CD4-positive, alpha-beta T cell treated with Interleukin-4 for 1 hour (primary cell): ENCODE results near the gene NEUROD4.
"Not testable (repeated sequence)": the region's sequence is repeated elsewhere in the genome, so short reads cannot be mapped to it uniquely, and the experiment has no call there.

Source experiments
- DNase-seq, 2 donors: peaks; one replicate each; pipeline ENCODE4 v3.0.0-alpha.2; 2020 to 2022

NEUROD4 gene, protein sequence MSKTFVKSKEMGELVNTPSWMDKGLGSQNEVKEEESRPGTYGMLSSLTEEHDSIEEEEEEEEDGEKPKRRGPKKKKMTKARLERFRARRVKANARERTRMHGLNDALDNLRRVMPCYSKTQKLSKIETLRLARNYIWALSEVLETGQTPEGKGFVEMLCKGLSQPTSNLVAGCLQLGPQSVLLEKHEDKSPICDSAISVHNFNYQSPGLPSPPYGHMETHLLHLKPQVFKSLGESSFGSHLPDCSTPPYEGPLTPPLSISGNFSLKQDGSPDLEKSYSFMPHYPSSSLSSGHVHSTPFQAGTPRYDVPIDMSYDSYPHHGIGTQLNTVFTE

DNA sequence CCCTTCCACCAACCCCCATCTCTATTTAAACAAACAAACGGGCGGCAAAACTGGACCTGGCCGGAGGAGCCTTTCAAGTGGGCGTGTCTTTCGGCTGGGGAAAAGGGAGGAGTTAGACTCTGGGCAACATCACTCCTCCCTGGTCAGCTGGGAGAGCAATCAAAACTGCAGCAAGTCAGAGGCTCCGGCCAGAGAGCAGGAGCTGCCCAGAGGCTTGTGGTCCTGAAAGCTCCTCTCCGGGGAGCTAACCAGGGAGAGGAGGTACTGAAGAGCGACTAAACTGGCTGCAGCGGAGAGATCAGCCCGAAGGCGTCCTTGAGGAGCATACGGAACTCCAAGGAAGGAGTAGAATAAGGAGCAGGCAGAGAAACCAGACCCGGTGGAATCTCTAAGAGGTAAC lies at the start of gene NEUROD4:
NEUROD4 (plus strand) TSS at position 191 of the 400 bp plus-strand sequence. CDS start 6,466 bp downstream, outside the sequence.
- peak in 1 of 2 donors; percentile 32 for DNase-seq

DNA sequence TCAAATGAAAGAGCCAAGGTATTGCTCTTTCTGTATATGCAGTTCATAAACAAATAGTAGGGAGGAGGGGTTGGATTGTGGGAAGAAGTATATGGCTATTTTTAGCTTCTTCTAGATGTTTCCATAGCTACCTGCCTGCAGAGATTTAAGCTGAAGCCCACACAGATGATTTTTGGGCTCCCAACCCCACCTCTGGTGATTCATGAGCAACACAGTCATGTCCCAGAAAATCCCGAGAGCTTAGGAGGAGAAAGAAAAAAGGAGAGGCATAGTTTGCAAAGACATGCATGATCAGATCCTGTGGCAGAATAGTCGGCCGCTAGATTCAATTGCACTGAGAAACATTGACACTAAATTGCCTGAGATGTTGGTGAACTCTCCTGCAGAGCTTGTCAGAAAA lies 49.0 kb upstream of the NEUROD4 start:
- no peak for DNase-seq

DNA sequence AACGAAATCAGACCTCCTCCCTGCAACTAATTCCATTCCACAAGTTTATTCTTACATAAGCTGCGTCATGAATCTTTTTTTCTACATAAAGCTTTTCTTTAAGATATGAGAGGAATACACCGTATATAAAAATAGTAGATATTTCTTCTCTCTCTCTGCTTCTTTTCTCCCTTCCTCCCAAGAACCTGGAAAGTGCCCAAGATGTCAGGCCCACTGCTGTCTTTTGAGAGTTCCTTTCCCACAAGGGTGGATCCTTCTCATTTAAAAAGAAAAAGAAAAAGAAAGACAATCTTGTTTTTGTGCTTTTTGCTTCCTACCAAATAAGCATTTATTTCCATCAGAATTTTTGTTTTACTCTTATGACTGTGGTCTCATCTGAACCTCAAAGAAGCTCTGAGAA lies 46.2 kb upstream of the NEUROD4 start:
- no peak for DNase-seq

DNA sequence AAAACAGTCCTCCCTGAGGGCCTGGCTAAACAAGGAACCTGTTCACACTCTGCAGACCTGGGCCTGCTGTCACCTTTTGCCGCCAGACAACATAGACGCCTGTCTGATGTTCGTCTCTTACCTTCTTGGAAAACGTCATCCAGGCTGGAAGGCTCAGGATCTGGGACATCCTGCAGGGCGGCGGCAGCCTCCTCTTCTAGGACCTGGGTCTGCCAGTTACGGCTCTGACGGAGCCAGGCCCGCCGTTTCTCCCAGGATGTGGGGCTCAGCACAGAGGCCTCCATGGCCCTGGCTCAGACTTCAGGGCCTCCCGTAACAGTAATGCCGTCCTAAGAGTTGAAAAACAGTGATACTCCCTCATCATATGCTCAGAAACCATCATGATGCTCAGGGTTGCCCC lies 45.5 kb upstream of the NEUROD4 start:
- DNase-seq, result no peak

DNA sequence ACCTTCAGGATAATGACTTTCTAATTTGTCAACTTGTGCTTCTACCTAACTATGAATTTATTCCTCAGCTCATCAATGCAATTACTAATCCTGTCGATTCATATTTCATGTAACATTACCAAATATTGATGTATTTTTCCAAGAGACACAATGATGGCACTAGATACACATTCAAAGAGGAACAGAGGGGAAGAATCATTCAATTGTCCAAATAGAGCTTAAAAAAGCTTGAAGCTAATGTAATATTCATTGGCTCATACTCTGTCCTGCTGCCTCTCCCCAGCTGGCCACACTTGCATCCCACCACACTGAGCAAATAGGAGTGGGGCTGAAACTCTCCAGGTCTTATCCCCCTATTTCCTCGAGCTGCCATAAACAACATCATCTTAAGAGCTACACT lies 44.5 kb upstream of the NEUROD4 start:
- DNase-seq, result no peak

DNA sequence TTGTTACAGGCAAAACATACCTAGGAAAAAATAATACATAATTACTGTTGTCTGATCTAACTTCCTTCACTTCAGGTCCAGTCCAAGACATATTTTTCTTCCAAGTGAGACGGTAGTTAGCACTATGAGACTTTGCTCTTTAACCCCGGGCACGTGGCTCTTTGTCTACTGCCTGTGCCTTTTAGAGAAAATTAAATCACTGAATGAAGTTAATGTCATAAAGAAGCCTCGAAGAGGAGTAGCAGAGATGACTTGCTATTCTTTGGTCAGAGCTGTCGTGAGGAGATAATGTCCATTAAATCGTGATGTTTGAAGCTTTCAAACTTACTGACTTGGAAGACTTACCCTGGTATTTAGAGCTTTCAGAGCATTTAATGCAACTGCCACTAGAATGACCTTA lies 43.9 kb upstream of the NEUROD4 start:
- DNase-seq, result no peak

DNA sequence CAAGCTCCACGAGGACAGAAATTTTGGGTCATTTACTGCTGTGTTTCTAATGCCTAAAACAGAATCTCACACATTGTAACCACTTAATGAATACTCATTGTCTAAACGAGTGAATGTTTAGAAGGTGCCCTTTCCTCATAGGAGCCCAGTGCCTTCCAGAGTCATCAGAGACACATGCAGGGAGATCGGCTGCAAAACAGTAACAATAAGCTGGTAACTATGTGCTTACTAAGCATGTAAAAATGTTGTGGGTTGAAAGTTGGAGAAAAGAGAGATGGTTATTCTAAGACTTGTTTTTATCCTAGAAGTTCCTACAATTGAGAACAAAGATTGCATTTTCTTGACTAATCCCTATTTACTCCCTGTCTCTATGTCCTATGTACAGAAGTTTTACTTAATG lies 42.6 kb upstream of the NEUROD4 start:
- no peak for DNase-seq

DNA sequence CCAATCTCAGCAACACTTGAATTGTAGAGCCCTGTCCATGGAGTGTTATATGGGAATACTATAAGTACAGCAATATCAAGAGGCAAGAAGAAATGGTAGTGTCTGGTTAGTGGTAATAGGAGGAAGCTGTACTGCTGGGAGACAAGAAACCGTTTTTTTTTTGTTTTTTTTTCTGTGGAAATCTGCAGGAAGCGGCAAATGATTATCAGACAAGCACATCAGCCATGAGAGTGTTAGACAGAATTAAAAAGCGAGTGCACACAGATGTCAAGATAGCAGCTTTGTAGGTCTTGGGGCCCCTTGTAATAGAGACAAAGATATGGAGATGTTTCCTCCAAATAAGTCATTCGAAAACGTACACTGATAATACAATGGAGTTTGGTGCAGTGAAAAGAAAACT lies 41.9 kb upstream of the NEUROD4 start:
- DNase-seq, result peak in 1 of 2 donors; percentile 77

DNA sequence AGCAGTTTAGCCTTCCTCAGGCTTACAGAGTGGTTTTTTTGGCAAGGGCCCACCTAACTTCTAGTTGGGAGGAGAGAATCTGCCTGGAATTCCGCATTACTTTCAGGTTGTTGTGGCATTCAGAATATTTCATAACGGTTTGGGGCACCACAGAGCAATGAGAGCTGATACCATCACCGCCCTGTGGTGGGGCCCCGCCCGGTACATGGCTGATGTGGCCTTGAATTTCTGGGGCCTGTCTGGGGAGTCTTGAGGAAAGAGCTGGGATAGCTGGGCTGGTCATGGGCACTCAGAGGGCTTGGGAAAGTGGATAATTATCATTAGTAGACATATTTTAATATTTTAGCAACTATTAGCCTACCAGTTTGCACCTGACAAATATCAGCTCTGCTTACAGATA lies 39.4 kb upstream of the NEUROD4 start:
- DNase-seq, result peak; percentile 33 to 58

DNA sequence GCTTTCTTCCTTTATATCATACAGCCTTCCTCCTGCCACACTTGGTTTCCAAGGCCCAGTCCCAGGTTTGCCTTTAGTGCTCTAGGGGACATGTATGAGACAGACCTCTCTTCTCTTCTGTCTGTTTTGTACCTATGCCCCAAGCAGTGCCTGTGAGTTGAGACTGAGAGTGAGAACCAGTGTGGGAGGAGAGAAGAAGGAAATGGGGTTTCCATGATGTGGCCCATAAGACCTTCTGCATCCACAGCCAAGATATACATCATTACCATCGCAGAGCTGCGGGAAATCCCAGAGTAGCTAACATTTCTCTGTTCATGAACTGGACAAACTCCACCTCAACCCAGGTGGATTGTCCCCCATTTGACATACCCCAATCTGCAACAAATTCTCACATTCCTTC lies 38.0 kb upstream of the NEUROD4 start:
- peak in 1 of 2 donors; percentile 56 for DNase-seq

DNA sequence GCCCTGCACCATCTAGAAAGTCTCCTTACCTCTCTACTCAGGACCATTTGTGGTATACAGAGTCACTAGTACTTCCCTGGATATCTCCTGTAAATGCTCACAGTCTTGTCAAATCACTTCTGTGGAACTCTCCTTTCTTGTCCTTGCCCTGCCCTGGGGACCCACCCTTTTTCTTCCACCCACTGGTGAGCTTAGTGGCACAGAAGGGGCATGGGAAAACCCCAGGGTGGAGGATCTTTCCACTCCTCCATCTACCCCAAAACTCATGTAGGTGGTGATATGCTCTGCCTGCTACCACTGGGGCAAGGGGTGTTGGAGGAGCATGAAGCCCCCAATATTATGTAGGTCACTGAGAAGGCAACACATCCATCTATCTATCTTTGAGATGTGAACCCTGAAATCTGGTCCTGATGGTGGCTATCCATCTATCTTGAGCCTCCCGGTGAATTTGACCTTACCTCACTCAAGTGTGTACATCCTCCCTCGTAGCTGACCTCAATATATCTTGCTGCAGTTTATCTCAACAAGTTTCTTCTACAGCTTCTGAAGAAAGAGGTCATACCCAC lies 36.2 kb upstream of the NEUROD4 start:
- peak in 1 of 2 donors; percentile 73 for DNase-seq

DNA sequence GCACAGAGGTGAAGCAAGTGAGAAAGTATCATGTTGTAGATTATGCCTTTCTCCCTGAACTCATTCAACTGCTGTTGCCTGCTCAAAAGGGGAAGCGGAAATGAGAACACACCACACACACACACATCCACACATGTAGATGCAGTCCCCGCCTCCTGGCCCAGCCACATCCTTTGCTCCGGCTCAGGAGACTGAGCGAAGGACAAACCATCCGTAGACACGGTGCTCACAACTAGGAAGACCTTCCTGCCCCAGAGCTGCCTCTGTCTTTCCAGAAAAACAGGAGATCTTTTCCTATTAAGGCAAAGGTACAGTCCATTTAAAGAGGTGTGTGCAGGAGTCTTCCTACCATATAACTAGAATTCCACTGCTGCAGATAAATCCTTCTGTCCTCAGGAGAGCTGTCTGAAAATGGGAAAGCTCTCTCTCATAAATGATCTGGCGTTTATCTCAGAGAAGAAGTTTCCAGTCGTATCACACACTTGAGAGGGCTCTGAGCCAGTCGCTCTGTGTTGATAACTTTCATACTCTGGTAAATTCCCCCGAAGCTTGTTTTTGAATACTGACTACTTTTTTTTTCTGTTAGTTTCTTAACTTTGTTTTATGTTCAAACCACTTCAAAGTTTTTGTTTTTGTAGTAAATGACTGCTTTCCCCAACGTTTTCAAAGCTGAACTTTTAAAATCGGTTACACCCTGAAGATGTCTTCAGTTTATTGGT lies 35.0 kb upstream of the NEUROD4 start, which contains the start of gene TESPA1:
TESPA1 (minus strand) TSS at position 105 of the 719 bp plus-strand sequence. CDS start 10,200 bp downstream, outside the sequence.
- peak; percentile 90 to 91 for DNase-seq

DNA sequence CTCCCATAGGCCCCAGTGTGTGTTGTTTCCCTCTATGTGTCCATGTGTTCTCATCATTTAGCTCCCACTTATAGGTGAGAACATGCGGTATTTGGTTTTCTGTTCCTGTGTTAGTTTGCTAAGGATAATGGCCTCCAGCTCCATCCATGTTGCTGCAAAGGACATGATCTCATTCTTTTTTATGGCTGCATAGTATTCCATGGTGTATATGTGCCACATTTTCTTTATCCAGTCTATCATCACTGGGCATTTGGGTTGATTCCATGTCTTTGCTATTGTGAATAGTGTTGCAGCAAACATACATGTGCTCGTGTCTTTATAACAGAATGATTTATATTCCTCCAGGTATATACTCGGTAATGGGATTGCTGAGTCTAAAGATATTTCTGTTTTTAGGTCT lies 33.0 kb upstream of the NEUROD4 start:
- not testable (repeated sequence) for DNase-seq

DNA sequence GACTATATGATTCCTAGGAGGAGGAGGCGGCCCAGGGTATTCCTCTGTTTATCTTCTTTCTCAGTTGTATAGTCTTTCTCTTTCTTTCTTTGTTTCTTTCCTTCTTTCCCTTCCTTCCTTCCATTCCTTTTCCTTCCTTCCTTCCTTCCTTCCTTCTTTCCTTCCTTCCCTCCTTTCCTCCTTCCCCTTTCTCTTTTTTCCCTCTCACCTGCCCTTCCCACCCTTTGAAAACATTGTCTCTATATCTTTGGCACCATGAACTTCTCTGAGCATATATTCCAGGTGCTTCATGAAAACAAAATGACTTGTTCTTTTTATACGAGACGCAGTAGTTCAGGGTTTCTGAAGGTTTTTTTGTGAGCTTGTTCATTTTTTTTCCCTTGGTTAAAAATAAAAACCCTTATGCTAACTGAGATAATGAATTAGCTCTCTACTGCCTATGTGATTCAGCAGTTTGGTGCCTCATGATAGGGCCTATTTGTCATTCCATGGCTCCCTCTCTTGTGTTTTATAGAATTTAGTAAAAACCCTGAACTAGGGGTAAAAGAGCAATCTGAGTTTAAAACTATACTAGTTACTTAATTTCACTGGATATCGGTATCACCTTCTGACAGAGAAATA lies 32.1 kb upstream of the NEUROD4 start:
- no peak for DNase-seq

DNA sequence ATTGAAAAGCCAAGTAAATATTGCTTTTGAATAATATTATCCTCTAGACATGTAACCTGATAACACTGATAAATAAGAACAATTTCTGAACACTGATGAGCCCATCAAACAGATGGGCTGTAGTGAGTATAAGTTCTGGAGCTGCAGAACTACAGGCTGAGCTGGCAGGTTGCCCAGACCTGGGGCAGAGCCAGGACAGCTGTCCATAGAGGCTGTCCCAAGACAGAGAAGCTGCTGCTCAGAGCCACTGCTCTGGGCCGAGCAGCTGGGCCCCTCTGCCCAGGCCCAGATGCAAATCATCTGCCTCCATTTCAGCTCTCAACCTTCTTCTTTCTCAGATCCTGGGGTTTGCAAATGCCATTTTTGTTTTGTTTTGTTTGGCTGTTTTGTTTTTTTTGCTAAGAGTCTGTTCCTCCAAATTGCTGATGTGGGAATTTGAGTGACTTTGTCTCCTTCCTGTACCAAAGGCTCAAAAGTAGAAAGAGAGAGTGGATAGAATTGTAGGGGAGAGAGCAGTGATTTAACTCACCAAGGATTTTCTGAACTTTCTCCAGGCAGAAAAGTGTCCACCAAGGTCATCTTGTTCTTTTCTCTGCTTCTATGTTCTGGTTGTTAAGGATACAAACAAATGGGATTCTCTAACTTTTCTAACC lies 31.2 kb upstream of the NEUROD4 start:
- DNase-seq, result no peak

DNA sequence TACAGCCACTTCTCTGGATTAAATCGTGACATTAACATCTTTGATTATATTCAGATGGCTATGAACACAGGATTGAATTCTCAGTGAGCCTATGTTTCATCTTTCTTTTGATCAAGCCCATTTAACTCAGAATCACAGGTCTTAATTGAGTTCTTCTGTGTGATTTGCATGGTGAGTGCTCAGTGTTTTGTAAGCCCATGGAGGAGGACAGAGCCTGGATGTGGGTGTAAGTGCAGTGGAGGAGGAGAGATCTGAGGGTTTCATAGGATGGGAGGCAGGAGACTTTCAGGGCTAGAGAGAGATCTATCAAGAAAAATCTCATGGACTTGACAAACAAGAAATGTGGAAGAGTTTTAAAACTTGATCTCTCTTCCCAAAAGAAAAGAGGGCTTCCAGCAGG lies 29.9 kb upstream of the NEUROD4 start:
- no peak for DNase-seq

DNA sequence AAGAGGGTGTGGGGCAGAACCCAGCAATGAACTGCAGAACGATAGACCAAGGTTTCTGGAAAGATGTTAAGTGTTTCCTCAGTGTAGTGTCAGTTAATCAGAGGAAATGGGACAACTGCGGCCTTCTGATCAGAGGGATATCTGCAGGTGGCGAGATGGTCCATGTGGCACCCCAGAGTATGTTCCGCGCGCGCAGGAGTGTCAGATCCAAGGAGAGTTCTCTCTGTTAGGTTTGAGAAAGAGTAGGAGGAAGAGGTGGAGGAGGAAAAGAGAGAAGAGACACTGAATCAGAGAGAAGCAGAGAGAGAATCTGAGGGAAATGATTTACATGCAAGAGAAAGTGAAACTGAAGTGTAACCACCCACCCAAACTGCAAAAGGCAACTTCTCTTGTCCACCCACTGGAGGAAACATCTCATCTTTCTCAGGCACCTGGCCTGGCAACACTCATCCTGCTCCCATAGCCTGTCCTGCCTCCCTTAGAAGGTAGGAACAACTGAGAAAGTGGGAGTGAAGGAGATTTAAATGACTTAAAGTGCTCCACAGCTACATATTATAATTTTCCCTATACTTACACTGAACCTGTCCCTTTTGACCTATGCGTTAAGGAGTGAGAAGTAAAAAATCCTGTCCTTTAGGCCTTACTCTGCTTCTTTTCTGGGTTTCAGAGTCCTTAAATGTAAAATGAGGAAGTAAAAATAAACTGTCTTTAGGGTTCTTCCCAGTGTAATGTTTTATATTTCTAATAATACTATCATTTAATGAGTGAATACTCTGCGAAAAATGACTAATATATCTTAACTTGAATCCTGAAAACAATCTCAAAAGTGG lies 28.4 kb upstream of the NEUROD4 start:
- peak in 1 of 2 donors; percentile 63 for DNase-seq

DNA sequence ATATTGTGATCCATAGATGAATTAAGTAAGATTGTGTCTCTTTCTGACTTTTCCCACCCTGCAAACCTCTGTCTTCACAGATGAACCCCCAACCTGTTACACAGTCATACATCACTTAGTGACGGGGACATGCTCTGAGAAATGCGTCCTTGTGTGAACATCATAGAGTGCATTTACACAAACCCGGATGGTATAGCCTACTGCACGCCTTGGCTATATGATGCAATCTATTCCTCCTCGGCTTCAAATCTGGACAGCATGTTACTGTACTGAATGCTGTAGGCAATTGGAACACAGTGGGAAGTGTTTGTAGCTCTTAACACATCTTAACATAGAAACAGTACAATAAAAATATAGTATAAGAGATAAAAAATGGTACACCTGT lies 27.8 kb upstream of the NEUROD4 start:
- DNase-seq, result no peak

DNA sequence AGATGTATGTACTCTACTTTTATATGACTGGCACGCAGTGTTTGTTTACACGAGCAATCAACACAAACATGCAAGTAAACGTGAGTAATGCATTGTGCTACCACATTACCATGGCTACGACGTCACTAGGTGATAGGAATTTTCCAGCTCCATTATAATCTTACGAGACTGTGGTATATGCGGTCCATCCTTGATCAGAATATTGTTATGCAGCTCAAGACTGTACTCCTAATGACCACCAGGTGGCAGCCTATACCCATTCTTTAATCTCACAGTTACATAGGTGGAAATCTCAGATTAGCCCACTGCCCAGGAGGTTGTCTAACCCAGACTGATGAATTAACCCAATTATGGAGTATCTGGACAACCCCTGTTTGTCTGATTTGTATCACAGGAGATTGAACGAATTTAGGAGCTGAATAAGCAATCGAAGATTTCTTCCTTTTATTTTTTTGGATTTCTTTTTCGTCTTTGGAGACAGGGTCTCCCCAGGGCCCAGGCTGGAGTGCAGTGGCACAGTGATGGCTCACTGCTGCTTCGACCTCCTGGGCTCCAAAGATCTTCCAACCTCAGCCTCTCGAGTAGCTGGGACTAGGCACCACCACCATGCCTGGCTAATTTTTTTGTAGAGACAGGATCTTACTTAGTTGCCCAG lies 26.5 kb upstream of the NEUROD4 start:
- peak; percentile 69 to 84 for DNase-seq

DNA sequence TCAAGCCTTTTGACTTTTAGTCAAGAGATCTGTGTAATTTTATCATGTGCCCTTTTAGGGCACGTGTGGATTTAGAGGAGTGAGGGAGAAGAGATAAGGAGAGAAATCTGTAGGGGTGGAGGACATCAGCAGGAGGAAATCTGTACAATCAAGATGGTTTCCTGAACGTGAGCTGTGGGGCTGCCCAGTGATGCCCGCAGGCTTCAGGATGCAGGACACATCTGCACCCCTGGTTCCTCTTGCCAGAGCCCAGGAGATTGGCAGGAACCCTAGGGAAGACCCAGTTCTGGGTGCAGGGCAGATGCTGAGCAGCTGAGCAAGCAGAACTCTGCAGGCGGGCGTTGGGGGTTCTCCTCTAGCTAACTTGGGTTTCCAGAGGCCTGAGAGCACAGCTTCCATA lies 23.6 kb upstream of the NEUROD4 start:
- no peak for DNase-seq

DNA sequence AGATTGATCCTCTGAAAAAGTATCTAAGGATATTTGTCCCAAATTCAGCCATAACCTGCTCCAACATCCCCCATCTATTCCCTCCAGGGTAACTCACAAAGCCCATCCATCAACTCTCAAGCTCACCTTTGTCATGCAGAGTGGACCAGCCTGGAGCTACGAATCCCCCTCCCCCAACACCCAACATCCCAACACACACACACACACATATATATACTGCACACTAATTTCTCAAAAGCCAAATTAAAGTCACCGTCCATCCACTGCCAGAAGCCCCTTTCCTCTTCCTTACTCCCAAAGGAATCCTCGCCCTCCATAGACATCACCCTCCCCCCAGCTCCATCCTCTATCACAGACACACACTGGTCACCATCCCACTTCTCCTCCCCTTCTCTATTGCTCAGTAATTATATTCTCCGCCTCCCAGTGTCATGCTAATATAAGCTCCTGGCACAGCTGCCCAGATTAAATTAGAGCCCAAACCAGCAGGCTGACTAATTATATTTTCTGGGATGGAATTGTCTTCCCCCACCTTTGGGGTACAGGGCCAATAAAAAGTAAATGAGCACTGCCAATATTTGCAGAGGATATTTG lies 21.7 kb upstream of the NEUROD4 start:
- no peak for DNase-seq
